Transverse colon (tissue), 4 donors: ENCODE measurements around the gene ZNF516. TPM values are rescaled to one million over a fixed set of nuclear protein-coding genes. Genes with fewer than 3 reads are reported as not detected.

Source experiments
- DNase-seq: peaks from one replicate; pipeline ENCODE4 v3.0.0-alpha.2; 2019
- H3K27ac ChIP-seq, 4 donors: fragments of 200-600 bp; sonication (generic); 2 replicates each; pipeline ENCODE4 v1.5.1; 2016 to 2018; ENCODE audit warnings: inconsistent platforms in 4 of 4
- H3K27me3 ChIP-seq: fragments of 200-600 bp; sonication (generic); 2 replicates; pipeline ENCODE4 v1.5.1; 2017; ENCODE audit warnings: inconsistent platforms
- H3K36me3 ChIP-seq, 4 donors: fragments of 200-600 bp; sonication (generic); 2 replicates each; pipeline ENCODE4 v1.5.1; 2017 to 2019; ENCODE audit warnings: inconsistent platforms in 4 of 4
- H3K4me1 ChIP-seq, 4 donors: fragments of 200-600 bp; sonication (generic); 2 replicates each; pipeline ENCODE4 v1.5.1; 2017 to 2020; ENCODE audit warnings: inconsistent platforms in 4 of 4
- H3K4me3 ChIP-seq, 4 donors: fragments of 200-600 bp; sonication (generic); 1 replicate in 1 of 4; 2 replicates in 3 of 4; pipeline versions ENCODE4 v1.5.1 to v1.6.1; 2017 to 2019; ENCODE audit warnings: inconsistent platforms in 4 of 4
- H3K9me3 ChIP-seq, 2 donors: fragments of 200-600 bp; sonication (generic); 2 replicates each; pipeline ENCODE4 v1.5.1; 2017 to 2019; ENCODE audit warnings: inconsistent platforms in 2 of 2
- CTCF ChIP-seq, 5 experiments: fragments of 200-600 bp in 3 of 5; fragments of 450-650 bp in 2 of 5; sonication (generic) in 3 of 5; IDR thresholded peaks; 1 replicate in 2 of 5; 2 replicates in 3 of 5; pipeline ENCODE4 v1.5.1; 2016 to 2017; ENCODE audit warnings: antibody characterized with exemption in 5 of 5, inconsistent platforms in 3 of 5, mild to moderate bottlenecking in 2 of 5, moderate library complexity in 1 of 5
- EP300 ChIP-seq: sonication (generic); formaldehyde crosslinking; IDR thresholded peaks from one replicate; pipeline ENCODE4 v1.6.1; 2017; ENCODE audit warnings: antibody characterized with exemption, low read depth
- POLR2A ChIP-seq: fragments of 450-650 bp; IDR thresholded peaks from one replicate; pipeline ENCODE4 v1.6.1; 2016; ENCODE audit warnings: antibody characterized with exemption, mild to moderate bottlenecking, moderate library complexity
- POLR2AphosphoS5 ChIP-seq, 3 donors: sonication (generic); formaldehyde crosslinking; IDR thresholded peaks; one replicate each; pipeline ENCODE4 v1.6.1; 2016; ENCODE audit warnings: antibody characterized with exemption in 3 of 3
- WGBS, 2 donors: methylation state at CpG; one replicate each; pipeline ENCODE4 v1.1.5; 2018; ENCODE audit warnings: low coverage in 1 of 2; 5-methylcytosine and 5-hydroxymethylcytosine counted together
- in situ Hi-C, 4 donors: fragments of 200-750 bp; cut with MboI; loops; one replicate each; pipeline versions ENCODE4 v1.15.0 to v1.15.1; 2017; ENCODE audit warnings: low sequenced_read_pairs in 3 of 4, low pct_ligation_motif_present in 1 of 4, low pct_unique_long_range_greater_than_20kb in 1 of 4
- intact Hi-C: fragments of 100-400 bp; cut with DNase I; formaldehyde crosslinking; loops from one replicate; pipeline ENCODE4 v1.15.1; 2023; ENCODE audit warnings: low total_unique reads
- total RNA-seq, 4 donors: library from RNA; depleted of rRNA; stranded (reverse); fragments of >200 nt; gene quantifications; one replicate each; pipeline ENCODE4 v1.1.0, GENCODE V29; 2016

ZNF516 gene
- total RNA-seq, 4 donors from 2014 or later = 19.4 to 37.8 (median 26.7) TPM

GRCh38 chr18:76406791-76407190, 88.3 kb downstream of the ZNF516 start:
- H3K9me3 ChIP-seq = no peaks in the 10 kb centered on the region
- no peak overlapping the region for H3K4me3 ChIP-seq
- H3K36me3 ChIP-seq = no peaks in the 10 kb centered on the region
- 89 to 97% methylated on average over 3 to 14 of the region's 14 CpGs for WGBS, 2 donors
- H3K4me1 ChIP-seq = no peaks in the 10 kb centered on the region
- no peak for TF ChIP-seq CTCF (IDR thresholded peaks at IDR 0.05)
- no peak for TF ChIP-seq POLR2AphosphoS5 (IDR thresholded peaks at IDR 0.05)
- TF ChIP-seq POLR2A = no peak
- TF ChIP-seq EP300 = no peak
- in situ Hi-C loops = loop anchor here in 3 of 4 donors (10.0 kb wide), 2 partner anchors 278 to 298 kb away; no protein-coding TSS in a partner anchor
- intact Hi-C loops = no loop called here
- no peaks in the 10 kb centered on the region for H3K27me3 ChIP-seq
- H3K27ac ChIP-seq = no peak overlapping the region
- no peak for DNase-seq

- in situ Hi-C loops = loop anchor here in 3 of 4 donors (10.0 kb wide), 2 partner anchors 279 to 299 kb away; no protein-coding TSS in a partner anchor
- DNase-seq = peak; percentile 52
- Histone ChIP-seq H3K27me3 (no peaks in the 10 kb centered on the region), H3K36me3 (no peaks in the 10 kb centered on the region), H3K4me3 (no peak overlapping the region), H3K9me3 (no peaks in the 10 kb centered on the region), H3K4me1 (no peaks in the 10 kb centered on the region), H3K27ac (no peak overlapping the region)
- TF ChIP-seq CTCF (IDR thresholded peaks at IDR 0.05) = peak; percentile 51 to 73 (median 56)
- no peak for TF ChIP-seq POLR2AphosphoS5 (IDR thresholded peaks at IDR 0.05)
- TF ChIP-seq POLR2A = no peak
- WGBS, 2 donors = 75% methylated on average over 11 to 37 of the region's 37 CpGs
- intact Hi-C loops = no loop called here
Measured at GRCh38 chr18:76405681-76406356, 89.2 kb downstream of the ZNF516 start.

GRCh38 chr18:76405280-76405679, 89.8 kb downstream of the ZNF516 start:
- Histone ChIP-seq H3K4me3 (no peak overlapping the region), H3K4me1 (no peaks in the 10 kb centered on the region), H3K9me3 (no peaks in the 10 kb centered on the region), H3K36me3 (no peaks in the 10 kb centered on the region), H3K27me3 (no peaks in the 10 kb centered on the region), H3K27ac (no peak overlapping the region)
- in situ Hi-C loops (loop anchor here in 3 of 4 donors (10.0 kb wide), 2 partner anchors 280 to 300 kb away; no protein-coding TSS in a partner anchor), intact Hi-C loops (no loop called here)
- WGBS, 2 donors = 92 to 94% methylated on average over 3 to 17 of the region's 17 CpGs
- TF ChIP-seq EP300 (no peak), CTCF (IDR thresholded peaks at IDR 0.05) (no peak), POLR2A (no peak), POLR2AphosphoS5 (IDR thresholded peaks at IDR 0.05) (no peak)
- DNase-seq = peak; percentile 6

GRCh38 chr18:76404345-76404831, 90.7 kb downstream of the ZNF516 start:
- DNase-seq = no peak
- TF ChIP-seq POLR2AphosphoS5 (IDR thresholded peaks at IDR 0.05) = no peak
- no peak for TF ChIP-seq EP300
- no peak for TF ChIP-seq POLR2A
- TF ChIP-seq CTCF (IDR thresholded peaks at IDR 0.05) = no peak
- intact Hi-C loops (loop anchor here (5.0 kb wide), 1 partner anchor 218 kb away; no protein-coding TSS in a partner anchor), in situ Hi-C loops (loop anchor here in 3 of 4 donors (10.0 kb wide), 2 partner anchors 280 to 300 kb away; no protein-coding TSS in a partner anchor)
- Histone ChIP-seq H3K4me1 (peaks cover 0 to 3% (median 0%) of the 10 kb centered on the region in 4 donors), H3K27me3 (no peaks in the 10 kb centered on the region), H3K36me3 (no peaks in the 10 kb centered on the region), H3K4me3 (no peak overlapping the region), H3K9me3 (no peaks in the 10 kb centered on the region), H3K27ac (no peak overlapping the region)
- 89 to 90% methylated on average over 7 to 8 of the region's 8 CpGs for WGBS, 2 donors
